Activated CD4-positive, CD25-positive, alpha-beta regulatory T cell (primary cell): Measurements from ENCODE around the gene ITIH4.

Experiments used
- DNase-seq, 4 experiments: peaks; one replicate each; lab custom pipeline; 2025; lab: John Stamatoyannopoulos, UW

The ITIH4 gene

DNA sequence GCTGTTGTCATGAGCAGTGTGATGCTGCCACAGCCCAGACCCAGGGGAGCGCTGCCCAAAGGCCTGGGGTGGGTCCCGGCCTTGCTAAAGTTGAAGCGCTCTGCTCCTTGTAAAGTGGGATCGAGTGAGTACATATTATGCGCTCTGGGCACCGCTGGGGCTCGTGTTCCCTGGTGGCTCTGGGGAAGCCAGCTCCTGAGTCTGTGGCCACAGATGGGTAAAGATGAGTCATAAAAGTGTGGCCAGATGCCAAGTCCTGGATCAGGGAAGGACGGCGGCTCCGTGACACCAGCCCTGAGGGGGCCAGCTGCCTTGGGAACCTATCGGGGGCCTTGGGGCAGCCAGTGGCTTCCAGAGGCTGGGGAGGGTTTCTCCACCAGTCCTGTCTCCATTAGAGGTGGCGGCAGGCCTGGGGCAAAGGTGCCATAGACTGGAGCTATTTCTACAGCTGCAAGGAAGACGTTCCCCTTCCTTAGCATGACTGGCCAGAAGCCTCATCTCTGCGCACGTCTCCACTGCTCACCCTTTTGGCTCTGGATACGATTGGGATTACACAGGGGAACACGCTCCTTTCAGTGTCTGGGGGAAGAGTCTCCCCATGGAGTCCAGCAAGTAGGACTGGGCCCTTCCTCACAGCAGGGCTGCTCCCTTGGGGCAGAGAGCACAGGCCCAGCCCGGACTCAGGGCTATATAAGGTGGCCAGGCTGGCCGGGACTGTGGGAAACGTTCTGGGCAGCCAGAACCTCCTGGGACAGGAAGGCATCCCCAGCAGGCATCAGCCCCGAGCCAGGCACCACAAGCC, 1.2 kb upstream of the ITIH4 start:
- no peak for DNase-seq

GRCh38 chr3:52829906-52830463, 487 bp downstream of the ITIH4 start:
- DNase-seq: no peak

DNA sequence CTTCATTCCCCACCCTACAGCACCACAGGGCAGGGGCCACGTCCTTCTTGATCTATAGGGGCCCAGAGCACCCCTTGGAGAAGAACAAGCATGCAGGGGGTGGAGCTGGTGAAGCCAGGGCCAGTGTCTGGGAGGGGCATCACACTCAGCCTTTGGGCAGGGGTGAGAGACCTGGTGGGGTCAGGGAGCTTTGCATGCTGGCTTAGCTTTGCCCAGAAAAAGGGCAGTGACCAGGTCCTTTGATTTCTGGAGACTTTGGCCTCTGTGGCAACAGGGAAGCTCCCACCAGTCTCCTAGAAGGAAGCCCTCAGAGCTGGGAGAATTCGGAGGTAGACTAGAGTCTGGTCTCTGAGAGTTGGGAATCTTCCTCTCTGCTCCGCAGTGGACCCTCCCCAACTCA, 990 bp downstream of the ITIH4 start:
- DNase-seq: no peak

GRCh38 chr3:52827866-52828376, 2.6 kb downstream of the ITIH4 start:
- no peak for DNase-seq

GRCh38 chr3:52827441-52827840, 3.0 kb downstream of the ITIH4 start:
- no peak for DNase-seq

GRCh38 chr3:52824037-52824436, 6.4 kb downstream of the ITIH4 start:
- no peak for DNase-seq

- no peak for DNase-seq
These were observed 8.1 kb downstream of the ITIH4 start for GRCh38 chr3:52822363-52822762.

DNA sequence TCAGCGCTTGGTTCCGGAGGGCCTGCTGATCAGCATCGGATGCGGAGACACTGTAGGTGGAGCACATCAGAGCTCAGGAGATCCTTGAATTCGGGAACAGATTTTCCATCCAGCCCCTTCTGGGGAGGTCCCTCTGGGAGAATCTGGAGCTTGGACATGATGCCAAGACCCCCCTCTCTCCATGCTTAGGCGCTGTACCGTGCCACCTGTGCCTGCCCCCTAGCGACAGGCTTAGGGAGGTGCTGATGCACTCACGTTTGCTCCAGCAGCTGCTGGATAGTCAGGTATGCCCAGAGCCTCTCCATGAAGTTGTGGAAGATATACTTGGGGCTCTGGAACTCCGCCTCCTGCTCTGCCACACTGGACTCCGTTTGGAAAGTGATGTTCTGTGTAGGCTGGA, 9.7 kb downstream of the ITIH4 start:
- DNase-seq: no peak

- DNase-seq: no peak
These were observed 10.5 kb downstream of the ITIH4 start for GRCh38 chr3:52819936-52820335.

- no peak for DNase-seq
These were observed 12.6 kb downstream of the ITIH4 start for GRCh38 chr3:52817860-52818259.

- no peak for DNase-seq
These were observed 13.3 kb downstream of the ITIH4 start for GRCh38 chr3:52817221-52817620.

- DNase-seq: no peak
These were observed 13.8 kb downstream of the ITIH4 start for GRCh38 chr3:52816654-52817053.

DNA sequence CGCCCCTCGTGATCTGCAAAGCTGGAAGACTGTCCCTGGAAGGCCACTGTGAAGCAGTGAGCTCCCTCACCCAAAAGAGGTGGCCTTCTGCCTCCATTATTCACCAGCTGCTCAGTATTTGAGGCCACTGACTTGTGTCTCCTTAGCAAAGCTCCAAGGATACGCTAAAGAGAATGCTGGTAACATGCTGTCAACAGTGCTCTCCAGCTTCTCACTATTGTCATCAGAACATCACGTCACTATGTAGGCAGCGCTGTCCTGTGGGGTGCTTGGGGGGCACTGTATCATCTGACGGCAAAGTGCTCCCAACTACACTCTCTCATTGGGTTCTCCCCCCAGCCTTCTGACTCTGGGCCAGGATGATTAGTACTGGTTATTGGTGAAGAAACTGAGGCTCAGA, 14.3 kb downstream of the ITIH4 start:
- DNase-seq: no peak

DNA sequence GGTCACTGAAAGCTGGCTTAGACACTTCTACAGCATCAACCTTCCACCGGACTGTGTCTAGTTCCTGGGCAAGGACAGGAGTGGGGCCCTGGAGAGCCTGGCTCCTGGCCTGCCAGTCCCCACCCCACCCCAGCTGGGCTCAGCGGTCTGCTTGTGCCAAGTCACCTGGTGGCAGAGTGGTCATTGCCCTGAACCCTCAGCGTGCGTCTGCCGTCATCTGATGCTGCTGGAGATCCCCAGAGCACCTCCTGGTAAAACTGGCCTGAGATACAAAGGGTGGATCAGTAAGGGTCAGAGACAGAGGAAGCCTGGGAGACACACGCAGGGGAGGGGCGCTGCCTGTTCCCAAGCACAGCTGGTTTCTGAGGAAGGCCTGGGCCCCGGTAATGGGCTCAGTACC, 16.7 kb downstream of the ITIH4 start:
- DNase-seq: no peak

DNA sequence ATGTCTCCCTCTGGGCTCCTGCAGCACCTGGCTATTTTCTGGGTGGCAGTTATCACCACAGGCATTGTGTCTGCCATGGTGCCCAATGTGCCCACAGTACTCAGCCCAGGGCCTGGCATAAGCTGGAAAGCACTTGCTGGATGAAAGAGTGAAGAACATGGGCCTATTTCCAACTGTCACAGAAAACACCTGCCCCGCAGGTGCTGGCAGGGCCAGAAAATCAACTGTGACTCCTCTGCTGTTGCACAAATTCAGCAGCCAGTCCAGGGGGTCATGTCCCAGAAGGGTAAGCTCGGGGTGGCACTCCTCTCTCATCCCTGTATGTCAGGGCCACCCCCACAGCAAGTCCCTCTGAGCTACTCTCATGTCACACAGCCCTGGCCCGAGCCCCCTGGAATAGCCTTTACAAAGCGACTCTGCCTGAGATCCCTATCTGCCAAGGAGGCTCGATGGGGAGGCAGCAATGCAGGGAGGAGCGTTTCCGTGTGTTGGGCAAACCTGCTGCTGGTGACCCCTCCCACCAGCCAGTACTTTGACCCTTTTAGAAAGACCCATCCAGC, 18.9 kb downstream of the ITIH4 start:
- DNase-seq: no peak

DNA sequence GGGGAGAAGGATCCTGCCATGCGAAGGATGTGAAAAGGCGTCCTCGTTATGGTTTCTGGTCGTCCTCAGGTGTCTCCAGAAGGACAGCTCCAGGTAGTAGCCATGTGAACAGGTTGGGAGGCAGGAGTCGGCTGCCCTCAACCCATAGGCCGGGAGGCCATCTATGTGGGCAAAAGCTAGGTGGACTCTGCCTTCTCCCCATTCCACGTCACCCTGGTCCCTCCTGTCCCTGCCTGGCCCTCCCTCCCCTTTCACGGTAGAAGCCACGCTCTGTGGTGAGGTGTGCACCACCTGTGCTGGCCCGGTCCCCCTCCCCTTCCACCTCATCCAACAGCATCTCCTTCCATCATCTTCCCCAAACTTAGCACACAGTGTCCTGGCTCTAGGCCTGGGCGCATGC, 19.5 kb downstream of the ITIH4 start:
- DNase-seq: no peak

- no peak for DNase-seq
These were observed 20.7 kb downstream of the ITIH4 start for GRCh38 chr3:52809662-52810377.

DNA sequence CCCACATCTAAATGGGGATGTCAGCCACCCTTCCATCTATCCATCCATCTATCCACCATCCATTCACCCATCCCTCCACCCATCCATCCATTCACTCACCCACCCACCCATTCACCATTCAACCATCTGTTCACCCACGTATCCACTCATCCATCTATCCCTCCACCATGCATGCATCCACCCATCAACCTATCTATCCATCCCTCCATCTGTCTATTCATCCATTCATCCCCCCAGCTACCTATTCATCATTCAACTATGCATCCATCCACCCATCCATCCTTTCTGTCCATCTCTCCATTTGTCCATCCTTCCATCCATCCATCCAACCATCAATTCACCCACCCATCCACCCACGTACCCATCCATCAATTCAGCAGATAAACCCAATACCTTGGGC, 21.3 kb downstream of the ITIH4 start:
- DNase-seq: no peak

- DNase-seq: no peak
These were observed 25.0 kb downstream of the ITIH4 start for GRCh38 chr3:52805270-52806039.

DNA sequence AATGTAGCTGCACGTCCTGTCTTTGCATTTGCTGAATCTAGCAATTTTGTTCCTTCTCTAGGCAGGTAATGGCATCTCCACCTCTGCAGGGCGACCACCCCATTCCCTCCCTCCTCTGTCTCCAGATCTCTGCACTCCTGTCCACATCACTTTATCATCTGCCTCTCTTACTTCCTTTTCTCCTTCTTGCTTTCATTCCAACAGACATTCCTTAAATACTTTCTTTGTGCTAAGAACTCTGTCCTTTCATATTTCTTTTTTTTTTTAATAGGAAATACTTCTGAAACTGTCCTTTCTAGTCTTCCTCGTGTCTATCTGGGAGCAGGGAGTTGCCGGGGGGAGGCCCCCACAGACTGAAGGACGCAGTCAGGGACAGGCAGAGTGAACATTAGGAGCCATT, 28.6 kb downstream of the ITIH4 start:
- DNase-seq: no peak

- DNase-seq: no peak
These were observed 30.4 kb downstream of the ITIH4 start for GRCh38 chr3:52800079-52800478.

GRCh38 chr3:52798978-52799476, 31.4 kb downstream of the ITIH4 start:
- no peak for DNase-seq
